Measurements from ENCODE around the gene CNMD. TPM values are rescaled to one million over a fixed set of nuclear protein-coding genes. Genes with fewer than 3 reads are reported as not detected.
A peak's percentile ranks its signal among the peaks of the same experiment; 100 is the strongest.
"Not testable (repeated sequence)": the region's sequence is repeated elsewhere in the genome, so short reads cannot be mapped to it uniquely, and the experiment has no call there.

The CNMD gene
- polyA plus RNA-seq, 3 donors: not detected

- intact Hi-C loops (cut with micrococcal nuclease): no loop called here
- no CpG with 5 or more reads among the region's 3 CpGs for WGBS (ENCODE audit: insufficient coverage)
- no peak overlapping the region for H3K4me3 Mint-ChIP-seq
Measured at GRCh38 chr13:52712385-52712784, 27.2 kb downstream of the CNMD start.

GRCh38 chr13:52711286-52711685, 28.3 kb downstream of the CNMD start:
- no peak overlapping the region for H3K27ac ChIP-seq (ENCODE audit: low read depth in 1 of 2, low read length in 2 of 2)
- 90% methylated on average over 2 of the region's 3 CpGs for whole genome bisulfite sequencing (ENCODE audit: insufficient coverage)
- peaks cover 16 to 18% of the 10 kb centered on the region in 2 donors for H3K4me1 ChIP-seq (ENCODE audit: control insufficient read depth in 1 of 2, insufficient read depth in 2 of 2, low read length in 2 of 2)
- peaks cover 22% of the 10 kb centered on the region for H3K4me1 Mint-ChIP-seq
- TF ChIP-seq CTCF (IDR thresholded peaks at IDR 0.05): no peak
- no peaks in the 10 kb centered on the region for H4K20me1 ChIP-seq (ENCODE audit: insufficient read depth, low read length)
- H3K4me3 ChIP-seq (replicated peaks in 1 of 3; ENCODE audit: low read depth in 2 of 3, low read length in 3 of 3): no peak overlapping the region
- peaks cover 0 to 6% (median 4%) of the 10 kb centered on the region in 7 donors for H3K9me3 Mint-ChIP-seq
- intact Hi-C loops (cut with micrococcal nuclease): no loop called here
- no peaks in the 10 kb centered on the region for H3K36me3 ChIP-seq (replicated peaks in 1 of 2; ENCODE audit: control insufficient read depth in 1 of 2, insufficient read depth in 2 of 2, low read length in 2 of 2)
- peaks cover 0 to 2% (median 0%) of the 10 kb centered on the region in 3 donors for H3K27me3 Mint-ChIP-seq (ENCODE audit: low read depth in 3 of 3)
- no peak overlapping the region for H3K4me2 ChIP-seq (replicated peaks; ENCODE audit: extremely low read depth, low read length, poor library complexity, severe bottlenecking)
- H3K9me3 ChIP-seq (replicated peaks in 1 of 2; ENCODE audit: control insufficient read depth in 1 of 2, insufficient read depth in 1 of 2, low read length in 2 of 2): no peaks in the 10 kb centered on the region
- H3K27ac Mint-ChIP-seq: peak overlapping the region in 2 of 7 donors; percentile 56 to 79
- H3K9ac ChIP-seq (ENCODE audit: insufficient read depth, low read length, poor library complexity, severe bottlenecking): no peak overlapping the region
- H3K79me2 ChIP-seq (ENCODE audit: insufficient read depth, low read length): no peaks in the 10 kb centered on the region
- no peak overlapping the region for H3K4me3 Mint-ChIP-seq
- no peak overlapping the region for H2AFZ ChIP-seq (ENCODE audit: insufficient read depth, low read depth, low read length, poor library complexity, severe bottlenecking)
- DNase-seq: no peak
- H3K36me3 Mint-ChIP-seq: no peaks in the 10 kb centered on the region
- no peaks in the 10 kb centered on the region for H3K27me3 ChIP-seq (ENCODE audit: control insufficient read depth in 2 of 2, insufficient read depth in 2 of 2, low read length in 2 of 2)

More at GRCh38 chr13:52712385-52712784, 27.2 kb downstream of the CNMD start:
- Histone ChIP-seq H4K20me1 (ENCODE audit: insufficient read depth, low read length) (no peaks in the 10 kb centered on the region), H3K9me3 (replicated peaks in 1 of 2; ENCODE audit: control insufficient read depth in 1 of 2, insufficient read depth in 1 of 2, low read length in 2 of 2) (no peaks in the 10 kb centered on the region), H3K4me2 (replicated peaks; ENCODE audit: extremely low read depth, low read length, poor library complexity, severe bottlenecking) (no peak overlapping the region), H3K4me3 (replicated peaks in 1 of 3; ENCODE audit: low read depth in 2 of 3, low read length in 3 of 3) (no peak overlapping the region), H2AFZ (ENCODE audit: insufficient read depth, low read depth, low read length, poor library complexity, severe bottlenecking) (no peak overlapping the region), H3K36me3 (replicated peaks in 1 of 2; ENCODE audit: control insufficient read depth in 1 of 2, insufficient read depth in 2 of 2, low read length in 2 of 2) (no peaks in the 10 kb centered on the region), H3K4me1 (ENCODE audit: control insufficient read depth in 1 of 2, insufficient read depth in 2 of 2, low read length in 2 of 2) (peaks cover 16 to 18% of the 10 kb centered on the region in 2 donors), H3K27me3 (ENCODE audit: control insufficient read depth in 2 of 2, insufficient read depth in 2 of 2, low read length in 2 of 2) (no peaks in the 10 kb centered on the region), H3K9ac (ENCODE audit: insufficient read depth, low read length, poor library complexity, severe bottlenecking) (no peak overlapping the region), H3K79me2 (ENCODE audit: insufficient read depth, low read length) (no peaks in the 10 kb centered on the region), H3K27ac (ENCODE audit: low read depth in 1 of 2, low read length in 2 of 2) (no peak overlapping the region)
- no peak overlapping the region for H3K27ac Mint-ChIP-seq
- no peaks in the 10 kb centered on the region for H3K36me3 Mint-ChIP-seq
- H3K27me3 Mint-ChIP-seq (ENCODE audit: low read depth in 3 of 3): peaks cover 0 to 3% (median 2%) of the 10 kb centered on the region in 3 donors
- DNase-seq: no peak
- peaks cover 22% of the 10 kb centered on the region for H3K4me1 Mint-ChIP-seq
- peaks cover 2 to 12% (median 5%) of the 10 kb centered on the region in 7 donors for H3K9me3 Mint-ChIP-seq
- no peak for TF ChIP-seq CTCF (IDR thresholded peaks at IDR 0.05)

- H3K4me1 Mint-ChIP-seq; H3K4me3 ChIP-seq (replicated peaks in 1 of 3; ENCODE audit: low read depth in 2 of 3, low read length in 3 of 3); DNase-seq; H3K79me2 ChIP-seq (ENCODE audit: insufficient read depth, low read length); H3K4me1 ChIP-seq (ENCODE audit: control insufficient read depth in 1 of 2, insufficient read depth in 2 of 2, low read length in 2 of 2); H3K36me3 Mint-ChIP-seq; H3K27me3 Mint-ChIP-seq (ENCODE audit: low read depth in 3 of 3); H3K36me3 ChIP-seq (replicated peaks in 1 of 2; ENCODE audit: control insufficient read depth in 1 of 2, insufficient read depth in 2 of 2, low read length in 2 of 2); H3K9ac ChIP-seq (ENCODE audit: insufficient read depth, low read length, poor library complexity, severe bottlenecking); H3K27ac Mint-ChIP-seq; H3K4me2 ChIP-seq (replicated peaks; ENCODE audit: extremely low read depth, low read length, poor library complexity, severe bottlenecking); H3K27ac ChIP-seq (ENCODE audit: low read depth in 1 of 2, low read length in 2 of 2); intact Hi-C loops (cut with micrococcal nuclease); H3K9me3 Mint-ChIP-seq; H3K27me3 ChIP-seq (ENCODE audit: control insufficient read depth in 2 of 2, insufficient read depth in 2 of 2, low read length in 2 of 2); H3K4me3 Mint-ChIP-seq; H3K9me3 ChIP-seq (replicated peaks in 1 of 2; ENCODE audit: control insufficient read depth in 1 of 2, insufficient read depth in 1 of 2, low read length in 2 of 2); H2AFZ ChIP-seq (ENCODE audit: insufficient read depth, low read depth, low read length, poor library complexity, severe bottlenecking); H4K20me1 ChIP-seq (ENCODE audit: insufficient read depth, low read length): not testable (repeated sequence)
- WGBS (ENCODE audit: insufficient coverage): 95% methylated on average over 3 of the region's 12 CpGs
Measured at GRCh38 chr13:52708266-52708665, 31.4 kb downstream of the CNMD start.
